ENCODE results near the gene GPER1.

DNA sequence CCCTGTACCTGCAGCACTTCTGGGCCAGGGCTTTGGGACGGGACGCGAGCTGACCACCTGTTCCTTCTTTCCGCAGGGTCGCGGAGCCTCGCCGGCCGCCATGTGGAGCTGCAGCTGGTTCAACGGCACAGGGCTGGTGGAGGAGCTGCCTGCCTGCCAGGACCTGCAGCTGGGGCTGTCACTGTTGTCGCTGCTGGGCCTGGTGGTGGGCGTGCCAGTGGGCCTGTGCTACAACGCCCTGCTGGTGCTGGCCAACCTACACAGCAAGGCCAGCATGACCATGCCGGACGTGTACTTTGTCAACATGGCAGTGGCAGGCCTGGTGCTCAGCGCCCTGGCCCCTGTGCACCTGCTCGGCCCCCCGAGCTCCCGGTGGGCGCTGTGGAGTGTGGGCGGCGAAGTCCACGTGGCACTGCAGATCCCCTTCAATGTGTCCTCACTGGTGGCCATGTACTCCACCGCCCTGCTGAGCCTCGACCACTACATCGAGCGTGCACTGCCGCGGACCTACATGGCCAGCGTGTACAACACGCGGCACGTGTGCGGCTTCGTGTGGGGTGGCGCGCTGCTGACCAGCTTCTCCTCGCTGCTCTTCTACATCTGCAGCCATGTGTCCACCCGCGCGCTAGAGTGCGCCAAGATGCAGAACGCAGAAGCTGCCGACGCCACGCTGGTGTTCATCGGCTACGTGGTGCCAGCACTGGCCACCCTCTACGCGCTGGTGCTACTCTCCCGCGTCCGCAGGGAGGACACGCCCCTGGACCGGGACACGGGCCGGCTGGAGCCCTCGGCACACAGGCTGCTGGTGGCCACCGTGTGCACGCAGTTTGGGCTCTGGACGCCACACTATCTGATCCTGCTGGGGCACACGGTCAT lies 30.3 kb upstream of the GPER1 start:
- TF ChIP-seq GATA2 (IDR thresholded peaks at IDR 0.05; ENCODE audit: low read depth, low read length) (no peak), GATA3 (IDR thresholded peaks at IDR 0.05; ENCODE audit: low read depth, low read length) (no peak)

Measured in SH-SY5Y (cell line).